Measurements from ENCODE around the gene SPN. TPM values are rescaled to one million over a fixed set of nuclear protein-coding genes. Genes with fewer than 3 reads are reported as not detected.
"Not testable (repeated sequence)": the region's sequence is repeated elsewhere in the genome, so short reads cannot be mapped to it uniquely, and the experiment has no call there.

The SPN gene
- total RNA-seq, 4 donors from 2014 or later, result 0.26 to 2.4 (median 0.83) TPM; not detected in 1

GRCh38 chr16:29702269-29702668 is 39.2 kb downstream of the SPN start:
- no peaks in the 10 kb centered on the region for H3K27me3 ChIP-seq

DNA sequence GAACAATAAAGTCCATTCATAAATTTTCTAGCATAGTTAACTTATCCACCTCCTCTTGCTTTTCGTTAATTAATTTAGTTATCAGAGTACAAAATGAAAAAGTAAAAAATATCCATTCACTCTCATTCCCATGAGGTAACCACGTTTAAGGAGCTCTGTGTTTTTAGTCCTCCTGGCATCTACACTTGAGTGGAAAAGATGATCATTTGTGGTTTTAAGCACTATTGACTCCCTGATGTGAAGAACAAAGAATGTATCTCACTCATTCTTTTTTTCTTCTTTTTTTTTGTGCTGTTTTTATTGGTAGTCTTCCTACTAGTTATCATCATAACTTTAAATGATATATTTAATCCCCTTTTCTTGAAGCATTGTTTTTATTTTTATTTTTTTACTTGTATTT is 42.0 kb downstream of the SPN start:
- intact Hi-C loops (cut with DNase I; ENCODE audit: low total_unique reads), result no loop called here
- no peak for TF ChIP-seq POLR2A (IDR thresholded peaks at IDR 0.05)
- H3K9me3 ChIP-seq, result no peaks in the 10 kb centered on the region
- DNase-seq, result no peak
- no peaks in the 10 kb centered on the region for H3K4me1 ChIP-seq
- no peaks in the 10 kb centered on the region for H3K27me3 ChIP-seq
- H3K4me3 ChIP-seq, result no peak overlapping the region
- no peaks in the 10 kb centered on the region for H3K36me3 ChIP-seq
- H3K27ac ChIP-seq, result no peak overlapping the region

More at GRCh38 chr16:29702269-29702668, 39.2 kb downstream of the SPN start:
- Histone ChIP-seq H3K4me1 (no peaks in the 10 kb centered on the region), H3K27ac (no peak overlapping the region), H3K36me3 (no peaks in the 10 kb centered on the region), H3K9me3 (no peaks in the 10 kb centered on the region), H3K4me3 (no peak overlapping the region)
- intact Hi-C loops (cut with DNase I; ENCODE audit: low total_unique reads), result no loop called here
- no peak for TF ChIP-seq POLR2A (IDR thresholded peaks at IDR 0.05)
- no peak for DNase-seq

DNA sequence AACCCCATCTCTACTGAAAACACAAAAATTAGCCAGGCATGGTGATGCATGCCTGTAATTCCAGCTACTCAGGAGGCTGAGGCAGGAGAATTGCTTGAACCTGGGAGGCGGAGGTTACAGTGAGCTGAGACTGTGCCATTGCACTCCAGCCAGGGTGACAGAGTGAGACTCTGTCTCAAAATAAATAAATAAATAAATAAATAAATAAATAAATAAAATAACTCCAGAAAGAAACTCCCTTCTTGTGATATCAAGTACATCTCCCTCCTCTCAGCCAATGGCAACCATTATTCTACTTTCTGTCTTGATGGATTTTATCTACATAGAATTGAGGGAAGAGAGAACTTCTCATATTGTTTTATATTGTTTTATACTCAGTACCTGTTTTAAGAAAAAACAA is 44.1 kb downstream of the SPN start:
- DNase-seq; H3K9me3 ChIP-seq; H3K27ac ChIP-seq; H3K27me3 ChIP-seq; intact Hi-C loops (cut with DNase I; ENCODE audit: low total_unique reads); H3K36me3 ChIP-seq; H3K4me1 ChIP-seq; H3K4me3 ChIP-seq: not testable (repeated sequence)

GRCh38 chr16:29708917-29709600 is 46.0 kb downstream of the SPN start:
- intact Hi-C loops (cut with DNase I; ENCODE audit: low total_unique reads), result no loop called here
- no peak for TF ChIP-seq POLR2A (IDR thresholded peaks at IDR 0.05)
- TF ChIP-seq, protein P1, sequence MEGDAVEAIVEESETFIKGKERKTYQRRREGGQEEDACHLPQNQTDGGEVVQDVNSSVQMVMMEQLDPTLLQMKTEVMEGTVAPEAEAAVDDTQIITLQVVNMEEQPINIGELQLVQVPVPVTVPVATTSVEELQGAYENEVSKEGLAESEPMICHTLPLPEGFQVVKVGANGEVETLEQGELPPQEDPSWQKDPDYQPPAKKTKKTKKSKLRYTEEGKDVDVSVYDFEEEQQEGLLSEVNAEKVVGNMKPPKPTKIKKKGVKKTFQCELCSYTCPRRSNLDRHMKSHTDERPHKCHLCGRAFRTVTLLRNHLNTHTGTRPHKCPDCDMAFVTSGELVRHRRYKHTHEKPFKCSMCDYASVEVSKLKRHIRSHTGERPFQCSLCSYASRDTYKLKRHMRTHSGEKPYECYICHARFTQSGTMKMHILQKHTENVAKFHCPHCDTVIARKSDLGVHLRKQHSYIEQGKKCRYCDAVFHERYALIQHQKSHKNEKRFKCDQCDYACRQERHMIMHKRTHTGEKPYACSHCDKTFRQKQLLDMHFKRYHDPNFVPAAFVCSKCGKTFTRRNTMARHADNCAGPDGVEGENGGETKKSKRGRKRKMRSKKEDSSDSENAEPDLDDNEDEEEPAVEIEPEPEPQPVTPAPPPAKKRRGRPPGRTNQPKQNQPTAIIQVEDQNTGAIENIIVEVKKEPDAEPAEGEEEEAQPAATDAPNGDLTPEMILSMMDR (IDR thresholded peaks at IDR 0.05), result no peak
- no peak for DNase-seq
- H3K27me3 ChIP-seq, result no peaks in the 10 kb centered on the region
- H3K4me3 ChIP-seq, result no peak overlapping the region
- H3K36me3 ChIP-seq, result no peaks in the 10 kb centered on the region
- no peaks in the 10 kb centered on the region for H3K4me1 ChIP-seq
- no peaks in the 10 kb centered on the region for H3K9me3 ChIP-seq
- no peak overlapping the region for H3K27ac ChIP-seq

GRCh38 chr16:29709657-29710056 is 46.6 kb downstream of the SPN start:
- H3K9me3 ChIP-seq; H3K27ac ChIP-seq; intact Hi-C loops (cut with DNase I; ENCODE audit: low total_unique reads); H3K27me3 ChIP-seq; H3K4me3 ChIP-seq; DNase-seq; H3K4me1 ChIP-seq; H3K36me3 ChIP-seq: not testable (repeated sequence)

DNA sequence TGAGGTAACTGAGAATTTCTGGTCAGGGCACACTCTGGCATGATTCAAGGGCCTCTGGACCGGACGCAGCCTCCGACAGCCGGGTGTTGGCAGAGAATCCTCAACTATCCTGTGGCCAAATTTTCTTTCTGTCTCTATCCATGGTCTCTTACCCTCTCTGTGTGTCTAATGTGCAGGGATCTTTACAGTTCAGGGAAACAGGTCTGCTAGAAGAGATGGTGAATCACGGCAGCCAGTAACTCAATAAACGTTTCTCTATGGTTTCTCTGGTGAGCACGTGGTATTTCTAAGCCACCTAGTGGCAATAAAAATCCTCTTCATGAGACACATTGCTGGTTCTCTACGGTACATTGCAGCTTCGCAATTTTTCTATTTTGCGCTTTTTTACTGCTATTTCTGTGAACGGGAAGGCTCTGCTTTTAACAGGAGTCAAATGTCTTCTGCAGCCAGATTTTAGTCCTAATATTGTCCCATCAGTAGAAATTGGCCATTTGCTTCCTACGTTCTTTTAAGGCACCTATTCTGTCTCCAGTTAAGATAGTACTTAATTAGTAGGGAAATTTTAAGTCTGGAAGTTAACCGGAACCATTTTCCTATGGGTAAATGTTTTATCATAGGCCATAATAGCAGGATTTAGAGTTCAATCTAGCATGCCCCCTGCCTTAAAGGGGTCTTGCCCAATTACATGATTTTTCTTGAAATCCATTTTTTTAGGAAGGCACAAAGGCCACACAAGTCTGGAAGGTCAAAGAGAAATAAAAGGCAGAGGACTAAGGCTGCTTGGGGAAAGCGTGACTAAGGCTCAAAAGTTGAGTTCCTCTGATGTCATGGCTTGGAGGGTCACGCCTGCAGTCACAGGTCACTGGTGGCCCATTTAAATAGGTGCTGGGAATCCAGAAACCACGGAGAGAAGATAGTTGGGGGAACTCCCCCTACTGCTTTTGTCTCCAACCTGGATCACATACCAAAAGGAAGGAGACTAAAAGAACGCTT is 47.5 kb downstream of the SPN start:
- no peak for TF ChIP-seq POLR2A (IDR thresholded peaks at IDR 0.05)
- TF ChIP-seq, protein P1 (IDR thresholded peaks at IDR 0.05), result peak; percentile 54 to 74 (median 64)
- DNase-seq, result peak in 1 of 2 donors; percentile 37
- no peak overlapping the region for H3K4me3 ChIP-seq
- intact Hi-C loops (cut with DNase I; ENCODE audit: low total_unique reads), result no loop called here
- H3K36me3 ChIP-seq, result no peaks in the 10 kb centered on the region
- H3K4me1 ChIP-seq, result no peaks in the 10 kb centered on the region
- no peak overlapping the region for H3K27ac ChIP-seq
- H3K9me3 ChIP-seq, result no peaks in the 10 kb centered on the region
- no peaks in the 10 kb centered on the region for H3K27me3 ChIP-seq

DNA sequence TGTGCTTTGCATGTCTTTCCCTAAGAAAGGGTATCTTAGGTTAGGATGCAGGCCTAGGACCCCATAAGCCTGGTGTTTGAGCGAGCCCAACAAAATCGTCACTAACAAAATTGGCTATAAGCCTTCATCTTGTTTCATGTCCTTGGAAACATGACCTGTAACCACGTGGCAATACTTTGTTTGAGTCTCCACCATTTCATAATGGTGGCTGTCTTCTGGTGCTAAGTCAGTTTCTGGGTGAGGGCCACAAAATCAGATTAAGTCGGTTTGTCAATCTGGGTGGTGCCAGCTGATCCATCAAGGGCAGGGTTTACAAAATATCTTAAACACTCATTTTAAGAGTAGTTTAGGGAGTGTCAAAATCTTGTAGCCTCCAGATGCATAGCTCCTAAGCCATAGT is 49.8 kb downstream of the SPN start:
- no peaks in the 10 kb centered on the region for H3K36me3 ChIP-seq
- H3K4me3 ChIP-seq, result no peak overlapping the region
- H3K27ac ChIP-seq, result no peak overlapping the region
- intact Hi-C loops (cut with DNase I; ENCODE audit: low total_unique reads), result no loop called here
- H3K4me1 ChIP-seq, result no peaks in the 10 kb centered on the region
- no peak for DNase-seq
- TF ChIP-seq, protein P1 (IDR thresholded peaks at IDR 0.05), result no peak
- TF ChIP-seq POLR2A (IDR thresholded peaks at IDR 0.05), result no peak
- no peaks in the 10 kb centered on the region for H3K9me3 ChIP-seq
- H3K27me3 ChIP-seq, result no peaks in the 10 kb centered on the region
